Measurements from ENCODE around the gene C10orf67.
"Not testable (repeated sequence)": the region's sequence is repeated elsewhere in the genome, so short reads cannot be mapped to it uniquely, and the experiment has no call there.

Gene C10orf67

GRCh38 chr10:23275355-23275754 is 69.2 kb downstream of the C10orf67 start:
- H3K4me3 ChIP-seq (ENCODE audit: low read length), result no peak overlapping the region
- DNase-seq (ENCODE audit: low read depth), result no peak
- TF ChIP-seq CTCF (conservative IDR thresholded peaks at IDR 0.05; ENCODE audit: low read length), result no peak

- H3K4me3 ChIP-seq (ENCODE audit: low read length); DNase-seq (ENCODE audit: low read depth): not testable (repeated sequence)
Measured at GRCh38 chr10:23274179-23274578, 70.4 kb downstream of the C10orf67 start.

GRCh38 chr10:23270531-23270930 is 74.1 kb downstream of the C10orf67 start:
- no peak overlapping the region for H3K4me3 ChIP-seq (ENCODE audit: low read length)
- DNase-seq (ENCODE audit: low read depth), result no peak
- no peak for TF ChIP-seq CTCF (conservative IDR thresholded peaks at IDR 0.05; ENCODE audit: low read length)

- TF ChIP-seq CTCF (conservative IDR thresholded peaks at IDR 0.05; ENCODE audit: low read length), result no peak
- DNase-seq (ENCODE audit: low read depth), result no peak
- no peak overlapping the region for H3K4me3 ChIP-seq (ENCODE audit: low read length)
Measured at GRCh38 chr10:23263441-23264164, 81.0 kb downstream of the C10orf67 start.

- H3K4me3 ChIP-seq (ENCODE audit: low read length), result no peak overlapping the region
- DNase-seq (ENCODE audit: low read depth), result no peak
- no peak for TF ChIP-seq CTCF (conservative IDR thresholded peaks at IDR 0.05; ENCODE audit: low read length)
Measured at GRCh38 chr10:23262928-23263327, 81.7 kb downstream of the C10orf67 start.

GRCh38 chr10:23258516-23258915 is 86.1 kb downstream of the C10orf67 start:
- DNase-seq (ENCODE audit: low read depth), result no peak
- no peak overlapping the region for H3K4me3 ChIP-seq (ENCODE audit: low read length)
- no peak for TF ChIP-seq CTCF (conservative IDR thresholded peaks at IDR 0.05; ENCODE audit: low read length)

- H3K4me3 ChIP-seq (ENCODE audit: low read length), result no peak overlapping the region
- no peak for TF ChIP-seq CTCF (conservative IDR thresholded peaks at IDR 0.05; ENCODE audit: low read length)
- no peak for DNase-seq (ENCODE audit: low read depth)
Measured at GRCh38 chr10:23253780-23254179, 90.8 kb downstream of the C10orf67 start.

- DNase-seq (ENCODE audit: low read depth); H3K4me3 ChIP-seq (ENCODE audit: low read length): not testable (repeated sequence)
Measured at GRCh38 chr10:23252859-23253258, 91.7 kb downstream of the C10orf67 start.

- H3K4me3 ChIP-seq (ENCODE audit: low read length), result not testable (repeated sequence)
Measured at GRCh38 chr10:23241779-23242178, 102.8 kb downstream of the C10orf67 start.

More at GRCh38 chr10:23241779-23242178, 102.8 kb downstream of the C10orf67 start:
- DNase-seq (ENCODE audit: low read depth), result not testable (repeated sequence)
